Measurements from ENCODE around the gene ESD. TPM values are rescaled to one million over a fixed set of nuclear protein-coding genes. Genes with fewer than 3 reads are reported as not detected.

ESD gene, protein sequence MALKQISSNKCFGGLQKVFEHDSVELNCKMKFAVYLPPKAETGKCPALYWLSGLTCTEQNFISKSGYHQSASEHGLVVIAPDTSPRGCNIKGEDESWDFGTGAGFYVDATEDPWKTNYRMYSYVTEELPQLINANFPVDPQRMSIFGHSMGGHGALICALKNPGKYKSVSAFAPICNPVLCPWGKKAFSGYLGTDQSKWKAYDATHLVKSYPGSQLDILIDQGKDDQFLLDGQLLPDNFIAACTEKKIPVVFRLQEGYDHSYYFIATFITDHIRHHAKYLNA
- 116 and 117 TPM in 2 replicates for total RNA-seq

DNA sequence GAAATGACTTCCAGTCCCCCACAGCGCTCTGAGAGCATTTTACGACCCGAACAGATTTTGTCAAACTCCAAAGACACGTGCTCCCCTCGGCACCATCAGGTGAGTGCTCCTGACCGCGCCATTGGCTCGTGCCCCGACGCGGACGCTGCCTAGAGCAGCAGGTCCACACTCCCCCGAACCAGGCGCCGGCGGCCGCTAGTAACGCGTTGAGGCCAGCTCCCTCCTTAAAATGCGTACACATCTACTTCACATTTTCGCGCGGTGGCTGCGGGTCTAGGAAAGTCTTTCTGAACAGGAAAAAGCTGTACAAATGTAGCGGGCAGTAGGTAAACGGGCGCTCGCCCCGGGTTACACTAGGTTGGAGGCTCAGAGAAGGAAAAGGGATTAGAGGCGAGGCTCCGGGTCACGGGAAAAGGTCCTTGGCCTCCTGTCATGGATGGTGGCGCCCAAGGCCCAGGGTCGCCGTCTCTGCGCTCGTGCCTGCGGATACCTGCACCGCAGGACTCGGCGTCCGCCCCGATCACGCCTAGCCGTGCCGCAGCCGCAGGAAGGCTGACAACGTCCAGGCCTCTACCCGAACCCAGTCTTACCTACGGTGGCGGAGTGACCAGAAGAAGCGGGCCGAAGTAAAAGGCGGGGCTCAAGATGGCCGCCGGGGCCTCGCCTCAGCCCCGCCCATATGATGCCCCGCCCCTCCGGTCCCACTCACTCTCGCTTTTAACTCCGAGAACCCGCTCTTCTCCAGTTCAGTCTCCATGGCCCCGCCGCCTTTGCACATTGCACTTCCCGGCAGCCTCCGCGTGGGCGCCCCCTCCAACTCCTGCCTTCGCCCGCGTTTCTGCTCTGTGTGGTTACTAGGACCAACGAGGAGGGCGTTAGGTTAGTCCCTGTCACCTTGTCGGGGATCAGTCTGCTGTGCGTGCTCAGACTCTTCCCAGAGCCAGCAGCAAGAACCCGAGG is at the start of gene ESD:
ESD (minus strand) TSS at position 647 of the 960 bp plus-strand sequence. CDS start 5,748 bp downstream, outside the sequence.

Other genes with a start within 250 kb of the ESD start
- 6.2 and 6.3 TPM in 2 replicates for gene LRCH1, start 244.0 kb downstream of the ESD start, total RNA-seq
- 0.34 and 0.44 TPM in 2 replicates for gene HTR2A, start 99.9 kb upstream of the ESD start, total RNA-seq